HG03457 (cell line): Measurements from ENCODE around the gene IBA57.
"Not testable (repeated sequence)": the region's sequence is repeated elsewhere in the genome, so short reads cannot be mapped to it uniquely, and the experiment has no call there.

Experiments used
- ATAC-seq: cut with Tn5 transposase; IDR thresholded peaks from one replicate; pipeline ENCODE4 v1.9.1; 2021; ENCODE audit warnings: moderate number of reproducible peaks; ENCODE audit not compliant: unreplicated experiment

The IBA57 gene

DNA sequence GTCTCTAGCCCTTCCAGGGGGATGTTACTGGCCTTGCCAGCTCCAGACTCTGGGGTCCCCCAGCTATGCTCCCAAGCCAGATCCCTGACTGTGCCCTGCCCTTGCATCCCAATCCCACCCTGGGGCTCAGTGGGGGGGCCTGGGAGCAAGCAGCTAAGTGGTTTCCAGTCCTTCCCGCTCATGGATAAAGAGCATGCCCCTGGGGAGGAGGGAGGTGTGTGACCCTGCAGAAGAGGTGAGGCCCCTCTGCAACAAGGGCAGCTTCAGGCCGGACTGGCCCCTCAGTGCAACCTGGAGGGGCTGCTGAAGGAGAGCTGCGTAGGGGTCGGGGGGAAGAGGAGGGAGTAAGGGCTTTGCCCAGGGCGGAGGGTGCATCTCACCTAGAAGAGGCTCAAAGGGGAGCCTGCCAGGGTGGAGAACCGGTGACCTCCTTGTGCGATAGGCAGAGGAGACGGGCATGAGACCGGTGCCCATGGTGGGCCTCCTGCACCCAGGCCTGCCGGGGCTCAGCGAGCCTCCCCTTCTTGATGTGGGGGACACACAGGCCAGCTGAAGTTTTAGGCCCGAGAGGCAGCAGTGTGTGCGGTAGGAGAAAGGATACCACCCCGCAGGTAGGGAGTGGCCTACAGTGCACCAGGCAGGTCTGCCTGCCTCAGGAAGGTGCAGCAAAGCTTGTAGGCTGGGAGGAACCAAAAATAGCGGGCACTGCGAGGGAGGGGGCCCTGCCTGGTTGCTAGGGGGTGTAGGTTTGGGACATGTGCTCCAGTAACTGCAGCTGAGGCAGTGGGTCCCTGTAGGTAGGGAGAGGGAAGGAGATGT, 45.3 kb downstream of the IBA57 start:
- ATAC-seq, result no peak

DNA sequence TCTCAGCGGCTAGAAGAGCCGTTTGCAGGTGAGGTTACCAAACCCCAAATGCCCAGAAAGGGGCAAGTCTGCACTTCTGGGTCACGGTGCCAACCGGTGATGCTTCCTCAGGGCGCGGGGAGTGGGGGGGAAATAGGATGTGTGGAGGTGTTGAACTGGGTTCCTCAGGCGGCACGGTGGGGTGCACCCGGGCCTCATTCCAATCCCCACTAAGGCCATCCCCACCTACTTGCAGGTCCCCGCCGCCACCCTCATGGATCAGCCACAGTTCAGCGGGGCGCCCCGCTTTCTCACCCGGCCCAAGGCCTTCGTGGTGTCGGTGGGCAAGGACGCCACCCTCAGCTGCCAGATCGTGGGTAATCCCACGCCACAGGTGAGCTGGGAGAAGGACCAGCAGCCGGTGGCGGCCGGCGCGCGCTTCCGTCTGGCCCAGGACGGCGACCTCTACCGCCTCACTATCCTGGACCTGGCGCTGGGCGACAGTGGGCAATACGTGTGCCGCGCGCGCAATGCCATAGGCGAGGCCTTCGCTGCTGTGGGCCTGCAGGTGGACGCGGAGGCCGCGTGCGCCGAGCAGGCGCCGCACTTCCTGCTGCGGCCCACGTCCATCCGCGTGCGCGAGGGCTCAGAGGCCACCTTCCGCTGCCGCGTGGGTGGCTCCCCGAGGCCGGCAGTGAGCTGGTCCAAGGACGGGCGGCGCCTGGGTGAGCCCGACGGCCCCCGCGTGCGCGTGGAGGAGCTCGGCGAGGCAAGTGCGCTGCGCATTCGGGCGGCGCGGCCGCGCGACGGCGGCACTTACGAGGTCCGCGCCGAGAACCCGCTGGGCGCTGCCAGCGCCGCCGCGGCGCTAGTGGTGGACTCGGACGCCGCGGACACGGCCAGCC, 46.2 kb downstream of the IBA57 start:
- no peak for ATAC-seq

DNA sequence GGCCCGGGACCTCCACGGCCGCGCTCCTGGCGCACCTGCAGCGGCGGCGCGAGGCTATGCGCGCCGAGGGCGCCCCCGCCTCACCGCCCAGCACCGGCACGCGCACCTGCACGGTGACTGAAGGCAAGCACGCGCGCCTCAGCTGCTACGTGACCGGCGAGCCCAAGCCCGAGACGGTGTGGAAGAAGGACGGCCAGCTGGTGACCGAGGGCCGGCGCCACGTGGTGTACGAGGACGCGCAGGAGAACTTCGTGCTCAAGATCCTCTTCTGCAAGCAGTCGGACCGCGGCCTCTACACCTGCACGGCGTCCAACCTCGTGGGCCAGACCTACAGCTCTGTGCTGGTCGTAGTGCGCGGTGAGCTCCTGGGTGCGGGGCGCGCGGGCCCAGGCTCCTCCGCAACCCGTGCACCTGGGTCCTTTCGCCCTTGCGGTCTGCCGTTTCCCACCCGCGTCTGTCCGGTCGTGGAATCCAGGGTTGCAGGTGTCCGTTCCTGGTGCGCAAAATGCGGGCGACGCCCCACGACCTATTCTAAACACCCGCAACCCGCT, 46.9 kb downstream of the IBA57 start:
- no peak for ATAC-seq

DNA sequence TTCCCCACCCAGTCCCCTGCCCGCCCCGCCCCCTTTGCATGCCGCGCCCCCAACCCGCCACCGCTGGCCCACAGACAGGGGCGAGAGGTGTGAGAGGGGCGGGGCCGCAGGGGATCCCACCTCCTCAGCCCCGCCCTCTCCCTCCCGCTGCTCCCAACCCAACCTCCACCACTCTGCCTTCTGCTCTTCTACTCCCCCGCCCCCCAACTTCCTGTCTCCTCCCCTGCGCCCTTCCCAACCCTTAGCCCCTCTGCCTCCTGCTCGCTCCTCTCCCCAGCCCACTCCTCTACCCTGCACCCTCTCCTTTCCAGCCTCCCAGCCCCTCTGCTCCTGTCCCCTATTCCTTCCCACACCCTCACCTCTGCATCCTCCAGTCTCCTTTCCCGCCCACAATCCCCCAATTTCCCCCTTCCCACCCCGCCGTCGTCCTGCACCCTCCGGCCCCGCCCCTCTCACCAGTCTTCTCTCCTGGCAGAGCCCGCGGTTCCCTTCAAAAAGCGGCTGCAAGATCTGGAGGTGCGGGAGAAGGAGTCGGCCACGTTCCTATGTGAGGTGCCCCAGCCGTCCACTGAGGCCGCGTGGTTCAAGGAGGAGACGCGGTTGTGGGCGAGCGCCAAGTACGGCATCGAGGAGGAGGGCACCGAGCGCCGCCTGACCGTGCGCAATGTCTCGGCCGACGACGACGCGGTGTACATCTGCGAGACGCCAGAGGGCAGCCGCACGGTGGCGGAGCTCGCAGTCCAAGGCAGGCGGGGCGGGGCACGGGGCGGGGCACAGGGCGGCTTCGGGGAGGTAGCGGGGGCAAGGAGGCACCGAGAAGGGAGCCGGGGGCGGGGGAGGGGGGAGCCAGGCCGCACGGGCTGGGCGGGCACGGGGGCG, 47.6 kb downstream of the IBA57 start:
- ATAC-seq, result peak; percentile 69

DNA sequence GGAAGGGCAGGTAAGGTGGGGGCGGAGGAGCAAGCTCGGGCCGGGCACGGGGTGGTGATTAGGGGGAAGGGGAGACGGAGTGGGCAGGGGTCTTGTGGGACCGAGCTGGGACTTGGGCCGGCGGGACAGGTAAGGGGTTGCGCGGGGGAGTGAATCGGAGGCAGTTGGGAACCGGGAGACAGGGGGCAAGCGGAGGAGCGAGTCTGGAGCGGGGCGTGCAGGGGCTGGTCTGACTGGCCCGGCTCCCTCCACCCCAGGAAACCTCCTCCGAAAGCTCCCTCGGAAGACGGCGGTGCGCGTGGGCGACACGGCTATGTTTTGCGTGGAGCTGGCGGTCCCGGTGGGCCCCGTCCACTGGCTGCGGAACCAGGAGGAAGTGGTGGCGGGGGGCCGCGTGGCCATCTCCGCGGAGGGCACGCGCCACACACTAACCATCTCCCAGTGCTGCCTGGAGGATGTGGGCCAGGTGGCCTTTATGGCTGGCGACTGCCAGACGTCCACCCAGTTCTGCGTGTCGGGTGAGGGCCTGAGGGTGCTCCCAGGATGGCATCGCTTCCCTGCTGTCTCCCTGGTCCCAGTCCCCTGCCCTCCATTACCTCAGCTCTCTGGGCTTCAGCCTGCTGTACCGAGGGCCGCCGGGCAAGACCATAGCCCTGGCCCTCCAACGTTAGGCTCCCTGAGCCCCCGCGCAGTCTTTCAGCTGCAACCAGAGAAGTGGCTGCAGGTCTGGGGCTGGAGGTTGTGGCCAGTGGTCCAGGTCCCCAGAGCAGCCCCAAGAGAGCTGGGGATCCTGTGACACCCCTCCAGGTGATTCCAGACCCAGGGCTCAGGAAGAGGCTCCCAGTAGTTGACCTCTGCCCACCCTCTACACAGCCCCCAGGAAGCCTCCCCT, 48.6 kb downstream of the IBA57 start:
- no peak for ATAC-seq

DNA sequence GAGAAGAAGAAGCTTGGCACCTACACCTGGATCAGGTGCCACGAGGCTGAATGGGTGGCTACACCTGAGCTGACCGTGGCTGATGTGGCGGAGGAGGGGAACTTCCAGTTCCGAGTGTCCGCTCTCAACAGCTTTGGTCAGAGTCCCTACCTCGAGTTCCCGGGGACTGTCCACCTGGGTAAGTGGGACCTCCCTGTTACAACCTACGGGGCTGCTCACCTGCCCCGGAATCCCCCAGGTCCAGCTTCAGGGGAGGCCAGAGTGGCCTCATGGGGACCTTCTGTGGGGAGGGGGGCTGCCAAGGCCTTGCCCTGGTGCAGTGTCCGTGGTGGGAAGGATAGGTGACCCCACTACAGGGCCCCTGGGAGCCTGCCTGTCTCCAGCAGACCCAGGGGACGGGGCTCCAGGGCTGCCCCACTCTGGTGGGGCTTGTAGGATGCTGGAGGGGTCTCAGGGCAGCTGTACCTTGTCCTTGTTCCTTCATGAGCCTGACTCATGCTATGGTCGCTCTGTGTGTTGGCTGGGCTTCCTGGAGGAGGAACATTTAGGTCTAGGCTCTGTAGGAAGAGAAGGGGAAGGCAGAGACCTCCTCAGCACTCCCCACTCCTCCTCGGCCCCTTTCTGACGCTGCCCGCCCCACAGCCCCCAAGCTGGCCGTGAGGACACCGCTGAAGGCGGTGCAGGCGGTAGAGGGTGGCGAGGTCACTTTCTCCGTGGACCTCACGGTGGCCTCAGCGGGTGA, 49.5 kb downstream of the IBA57 start:
- ATAC-seq, result no peak

DNA sequence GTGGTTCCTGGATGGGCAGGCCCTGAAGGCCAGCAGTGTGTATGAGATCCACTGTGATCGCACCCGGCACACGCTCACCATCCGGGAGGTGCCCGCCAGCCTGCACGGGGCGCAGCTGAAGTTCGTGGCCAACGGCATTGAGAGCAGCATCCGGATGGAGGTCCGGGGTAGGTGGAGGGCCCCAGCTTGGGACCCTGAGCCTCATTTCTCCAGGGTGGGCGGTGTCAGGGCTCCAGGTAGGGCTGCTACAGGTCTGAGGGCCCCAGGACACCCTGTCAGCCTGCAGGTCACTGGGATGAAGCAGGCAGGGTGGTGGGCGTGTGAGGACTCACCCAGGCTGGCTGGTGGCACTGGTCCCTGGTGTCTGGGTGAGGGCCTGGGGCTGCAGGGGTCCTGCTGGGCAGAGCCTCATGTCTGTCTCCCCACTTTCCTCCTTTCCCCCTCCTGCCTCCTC, 50.1 kb downstream of the IBA57 start:
- ATAC-seq, result no peak

DNA sequence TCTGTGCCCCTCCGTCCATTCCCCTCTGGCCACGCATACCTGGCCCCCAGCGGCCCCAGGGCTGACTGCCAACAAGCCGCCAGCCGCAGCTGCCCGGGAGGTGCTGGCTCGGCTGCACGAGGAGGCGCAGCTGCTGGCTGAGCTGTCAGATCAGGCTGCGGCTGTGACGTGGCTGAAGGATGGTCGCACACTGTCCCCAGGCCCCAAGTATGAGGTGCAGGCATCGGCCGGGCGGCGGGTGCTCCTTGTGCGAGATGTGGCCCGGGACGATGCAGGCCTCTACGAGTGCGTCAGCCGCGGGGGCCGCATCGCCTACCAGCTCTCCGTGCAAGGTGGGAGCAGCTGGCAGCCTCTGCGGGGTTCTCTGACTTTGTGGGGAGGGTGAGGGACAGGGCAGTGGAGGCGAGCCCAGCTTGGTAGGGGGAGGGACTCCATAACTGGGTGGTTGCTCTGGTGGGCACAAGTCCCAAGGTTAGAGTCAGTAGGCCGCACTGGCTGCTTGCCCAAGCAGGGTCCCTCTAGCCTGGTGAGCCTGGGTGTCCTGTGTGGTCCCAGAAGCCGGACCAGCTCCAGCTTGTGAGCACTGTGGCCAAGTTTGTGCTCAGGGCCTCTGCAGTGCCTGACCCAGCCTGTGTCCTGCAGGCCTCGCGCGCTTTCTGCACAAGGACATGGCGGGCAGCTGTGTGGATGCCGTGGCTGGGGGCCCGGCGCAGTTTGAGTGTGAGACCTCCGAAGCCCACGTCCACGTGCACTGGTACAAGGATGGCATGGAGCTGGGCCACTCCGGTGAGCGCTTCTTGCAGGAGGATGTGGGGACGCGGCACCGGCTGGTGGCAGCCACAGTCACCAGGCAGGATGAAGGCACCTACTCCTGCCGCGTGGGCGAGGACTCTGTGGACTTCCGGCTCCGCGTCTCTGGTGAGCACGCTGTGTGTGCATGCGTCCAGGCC, 51.0 kb downstream of the IBA57 start:
- no peak for ATAC-seq

DNA sequence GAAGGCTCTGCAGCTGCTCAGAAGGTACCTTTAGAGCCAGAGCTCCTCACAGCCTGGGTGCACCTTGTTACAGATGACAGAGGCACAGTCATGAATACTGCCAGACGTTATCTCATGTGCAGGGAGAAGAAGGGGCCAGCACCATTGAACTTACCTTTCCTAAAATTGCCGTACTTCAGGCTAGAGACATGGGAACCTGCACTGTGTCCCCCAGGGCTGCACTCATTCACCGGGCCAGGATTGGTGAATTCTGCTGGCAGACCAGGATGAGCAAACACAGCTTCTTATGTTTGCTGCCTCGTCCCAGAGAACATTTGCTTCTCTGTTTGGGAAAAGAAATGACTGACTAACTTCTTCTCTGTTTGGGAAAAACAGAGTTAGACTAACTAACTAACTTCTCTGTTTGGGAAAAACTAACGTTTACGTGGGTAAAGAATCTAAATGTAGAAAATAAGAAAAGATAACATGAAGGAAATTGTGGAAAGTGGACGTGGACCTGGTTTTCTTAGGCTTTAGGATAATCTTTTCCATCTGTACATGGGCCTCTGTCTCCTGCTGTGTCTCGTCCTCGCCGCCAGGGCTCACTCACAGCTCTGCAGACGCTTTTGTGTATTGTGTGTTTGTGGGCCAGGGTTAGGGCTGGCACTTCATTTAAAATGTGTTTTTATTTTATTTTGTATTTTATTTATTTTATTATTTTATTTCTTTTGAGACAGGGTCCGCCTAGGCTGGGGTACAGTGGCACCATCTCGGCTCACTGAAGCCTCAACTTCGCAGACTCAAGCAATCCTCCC, 52.1 kb downstream of the IBA57 start:
- ATAC-seq, result no peak

DNA sequence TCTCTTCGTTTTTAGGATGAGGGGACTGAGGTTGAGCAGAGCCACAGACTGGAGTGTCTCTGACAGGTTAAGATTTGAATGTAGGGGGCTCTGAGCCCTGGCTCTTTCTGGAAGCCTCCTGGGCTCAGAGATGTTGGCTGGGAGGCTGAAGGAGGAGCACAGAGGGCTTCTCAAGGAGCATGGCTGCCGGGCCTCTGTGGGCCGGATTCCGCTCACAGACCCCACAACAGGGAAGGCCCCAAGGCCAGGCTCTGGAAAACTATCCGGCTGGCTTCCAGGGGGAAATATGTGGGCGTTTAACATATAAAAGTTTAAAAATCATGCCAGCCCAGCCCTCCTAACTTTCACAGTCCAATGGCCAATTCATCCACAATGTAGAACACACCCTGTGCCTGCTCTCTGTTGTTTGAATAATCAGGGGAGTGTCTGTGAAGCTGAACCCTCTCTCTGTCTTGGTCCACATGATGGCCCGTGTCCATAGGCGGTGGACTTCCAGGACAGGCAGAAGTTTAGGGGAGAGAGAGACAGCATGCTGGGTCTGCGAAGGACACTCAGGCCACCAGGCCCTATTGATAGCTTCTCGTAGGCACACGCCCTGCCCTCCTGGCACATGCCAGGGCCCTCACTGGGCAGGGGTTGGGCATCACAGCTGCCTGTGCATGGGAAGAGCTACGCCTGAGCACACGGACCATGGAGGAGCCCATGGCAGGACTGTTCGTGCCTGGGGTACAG, 53.1 kb downstream of the IBA57 start:
- ATAC-seq, result no peak

DNA sequence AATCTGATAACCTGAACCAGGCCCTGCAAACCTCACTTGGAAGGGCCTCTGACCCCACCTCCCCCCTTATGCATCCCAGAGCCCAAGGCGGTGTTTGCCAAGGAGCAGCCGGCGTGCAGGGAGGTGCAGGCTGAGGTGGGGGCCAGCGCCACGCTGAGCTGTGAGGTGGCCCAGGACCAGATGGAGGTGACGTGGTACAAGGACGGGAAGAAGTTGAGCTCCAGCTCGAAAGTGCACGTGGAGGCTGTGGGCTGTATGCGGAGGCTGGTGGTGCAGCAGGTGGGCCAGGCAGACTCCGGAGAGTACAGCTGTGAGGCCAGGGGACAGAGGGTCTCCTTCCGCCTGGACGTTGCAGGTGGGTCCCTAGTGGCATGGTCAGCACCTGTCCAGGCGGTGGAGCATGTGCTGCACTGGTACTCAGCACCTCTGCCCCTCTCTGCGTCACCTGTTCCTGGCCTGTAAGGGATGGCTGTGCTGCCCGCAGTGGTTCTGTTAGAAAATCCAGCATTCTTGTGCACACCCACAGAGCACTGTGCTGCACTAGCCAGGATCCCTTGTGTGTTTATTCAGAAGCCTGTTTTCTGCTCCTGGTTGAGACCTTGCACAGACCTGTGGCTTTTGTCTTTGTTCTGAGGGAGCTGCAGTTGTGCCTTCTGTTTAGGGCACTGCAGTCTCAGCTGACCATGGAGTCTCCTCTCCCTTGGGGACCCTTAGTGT, 53.8 kb downstream of the IBA57 start:
- ATAC-seq, result no peak

DNA sequence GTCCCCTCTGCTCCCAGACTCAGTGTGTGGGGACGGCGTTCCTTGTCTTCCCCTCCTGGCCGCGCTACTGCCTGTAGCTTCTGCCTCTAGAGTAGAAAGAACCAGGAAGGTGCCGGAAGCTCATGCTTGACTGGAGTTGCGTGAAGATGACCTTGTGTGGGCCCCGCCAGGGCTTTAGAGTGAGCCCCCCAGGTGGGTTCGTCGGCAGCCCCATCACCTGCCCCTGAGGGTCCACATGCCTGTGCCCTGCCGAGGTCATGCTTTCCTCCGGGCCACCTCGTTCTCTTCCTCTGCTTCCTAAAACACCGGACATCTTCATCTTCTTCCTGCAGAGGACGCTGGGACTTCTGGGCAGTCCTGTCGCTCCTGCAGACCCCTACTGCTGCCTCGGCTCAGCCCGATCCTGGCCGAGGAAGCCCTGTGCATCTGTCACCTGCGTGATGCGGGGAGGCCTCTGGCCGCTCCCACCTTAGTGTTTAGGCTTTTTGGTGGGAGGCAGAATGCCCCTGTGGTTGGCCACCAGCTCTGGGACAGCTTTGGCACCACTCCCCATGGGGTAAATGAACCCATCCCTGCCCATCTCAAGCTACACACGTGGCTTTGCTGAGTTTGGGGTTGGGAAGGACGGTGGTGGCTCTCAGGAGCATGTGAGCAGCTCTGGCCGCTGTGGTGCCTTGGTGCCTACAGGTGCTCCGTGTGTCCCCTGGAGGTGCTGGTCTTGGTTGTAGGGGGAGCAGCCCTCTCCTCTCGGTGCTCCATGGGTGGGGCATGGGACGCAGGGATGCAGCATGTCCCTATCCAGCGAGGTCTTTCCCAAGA, 54.6 kb downstream of the IBA57 start:
- ATAC-seq, result no peak

DNA sequence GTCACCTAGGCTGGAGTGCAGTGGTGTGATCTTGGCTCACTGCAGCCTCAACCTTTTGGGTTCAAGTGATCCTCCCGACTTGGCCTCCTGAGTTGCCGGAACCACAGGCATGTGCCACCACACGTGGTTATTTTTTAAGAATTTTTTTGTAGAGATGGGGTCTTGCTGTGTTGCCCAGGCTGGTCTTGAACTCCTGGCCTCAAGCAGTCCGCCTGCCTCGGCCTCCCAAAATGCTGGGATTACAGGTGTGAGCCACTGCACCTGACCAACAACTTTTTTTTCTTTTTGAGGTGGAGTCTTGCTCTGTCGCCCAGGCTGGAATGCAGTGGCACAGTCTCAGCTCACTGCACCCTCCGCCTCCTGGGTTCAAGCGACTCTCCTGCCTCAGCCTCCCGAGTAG, 55.5 kb downstream of the IBA57 start:
- not testable (repeated sequence) for ATAC-seq

DNA sequence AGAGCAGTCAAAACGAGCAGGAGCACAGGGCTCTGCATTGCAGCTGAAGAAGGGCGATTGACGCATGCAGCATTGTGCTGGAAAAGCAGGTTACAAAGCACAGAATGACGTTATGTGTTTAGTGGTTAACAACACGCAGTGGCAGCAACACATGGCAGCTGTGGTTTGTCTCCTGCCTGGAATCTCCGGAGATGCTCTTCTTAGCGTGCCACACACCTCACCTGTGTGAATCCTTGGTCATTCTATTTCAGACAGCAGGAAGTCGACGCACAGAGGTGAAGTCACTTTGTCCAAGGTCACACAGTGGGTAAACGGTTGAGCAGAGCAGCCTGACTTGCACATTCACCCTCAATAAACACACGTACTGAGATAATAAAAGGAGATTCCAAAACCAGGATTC, 56.9 kb downstream of the IBA57 start:
- ATAC-seq, result no peak
